ENCODE data around the gene SCYGR8. TPM values are rescaled to one million over a fixed set of nuclear protein-coding genes. Genes with fewer than 3 reads are reported as not detected.

The SCYGR8 gene
- total RNA-seq, 1 donor from 2014 or later: not detected

DNA sequence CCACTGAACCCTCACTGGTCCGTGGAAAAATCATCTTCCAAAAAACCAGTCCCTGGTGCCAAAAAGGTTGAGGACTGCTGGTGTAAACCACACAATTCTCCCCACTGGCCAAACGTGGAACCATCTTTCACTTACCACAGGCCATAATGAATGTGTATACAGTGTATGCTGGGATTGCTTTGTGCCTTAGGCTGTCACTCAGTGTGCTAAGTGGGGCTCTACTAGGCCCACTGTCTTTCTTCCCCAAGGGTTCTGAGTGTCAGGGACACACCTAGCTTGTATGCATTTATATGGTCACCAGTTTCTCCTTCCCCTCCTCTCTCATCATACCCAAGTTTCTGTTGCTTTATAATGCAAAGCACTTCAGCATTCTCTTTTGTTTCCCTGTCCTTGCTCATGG, 27.2 kb downstream of the SCYGR8 start:
- no peaks in the 10 kb centered on the region for H3K9me3 Mint-ChIP-seq (ENCODE audit: low read depth)
- H3K4me1 Mint-ChIP-seq (ENCODE audit: low read depth): no peaks in the 10 kb centered on the region
- no peak overlapping the region for H3K27ac Mint-ChIP-seq (ENCODE audit: unreplicated experiment)
- no peak for TF ChIP-seq CTCF (IDR thresholded peaks at IDR 0.05)
- no peaks in the 10 kb centered on the region for H3K36me3 Mint-ChIP-seq (ENCODE audit: low read depth)
- no peak overlapping the region for H3K4me3 Mint-ChIP-seq (ENCODE audit: unreplicated experiment)
- H3K27me3 Mint-ChIP-seq (ENCODE audit: low read depth): no peaks in the 10 kb centered on the region
- no peak for DNase-seq (ENCODE audit: low spot score)

GRCh38 chr2:227774011-227774624, 28.4 kb downstream of the SCYGR8 start:
- TF ChIP-seq CTCF (IDR thresholded peaks at IDR 0.05): peak; percentile 37
- Mint-ChIP-seq H3K4me1 (ENCODE audit: low read depth) (no peaks in the 10 kb centered on the region), H3K27me3 (ENCODE audit: low read depth) (peaks cover 1% of the 10 kb centered on the region), H3K4me3 (ENCODE audit: unreplicated experiment) (no peak overlapping the region), H3K9me3 (ENCODE audit: low read depth) (no peaks in the 10 kb centered on the region), H3K36me3 (ENCODE audit: low read depth) (no peaks in the 10 kb centered on the region), H3K27ac (ENCODE audit: unreplicated experiment) (no peak overlapping the region)
- DNase-seq (ENCODE audit: low spot score): no peak

DNA sequence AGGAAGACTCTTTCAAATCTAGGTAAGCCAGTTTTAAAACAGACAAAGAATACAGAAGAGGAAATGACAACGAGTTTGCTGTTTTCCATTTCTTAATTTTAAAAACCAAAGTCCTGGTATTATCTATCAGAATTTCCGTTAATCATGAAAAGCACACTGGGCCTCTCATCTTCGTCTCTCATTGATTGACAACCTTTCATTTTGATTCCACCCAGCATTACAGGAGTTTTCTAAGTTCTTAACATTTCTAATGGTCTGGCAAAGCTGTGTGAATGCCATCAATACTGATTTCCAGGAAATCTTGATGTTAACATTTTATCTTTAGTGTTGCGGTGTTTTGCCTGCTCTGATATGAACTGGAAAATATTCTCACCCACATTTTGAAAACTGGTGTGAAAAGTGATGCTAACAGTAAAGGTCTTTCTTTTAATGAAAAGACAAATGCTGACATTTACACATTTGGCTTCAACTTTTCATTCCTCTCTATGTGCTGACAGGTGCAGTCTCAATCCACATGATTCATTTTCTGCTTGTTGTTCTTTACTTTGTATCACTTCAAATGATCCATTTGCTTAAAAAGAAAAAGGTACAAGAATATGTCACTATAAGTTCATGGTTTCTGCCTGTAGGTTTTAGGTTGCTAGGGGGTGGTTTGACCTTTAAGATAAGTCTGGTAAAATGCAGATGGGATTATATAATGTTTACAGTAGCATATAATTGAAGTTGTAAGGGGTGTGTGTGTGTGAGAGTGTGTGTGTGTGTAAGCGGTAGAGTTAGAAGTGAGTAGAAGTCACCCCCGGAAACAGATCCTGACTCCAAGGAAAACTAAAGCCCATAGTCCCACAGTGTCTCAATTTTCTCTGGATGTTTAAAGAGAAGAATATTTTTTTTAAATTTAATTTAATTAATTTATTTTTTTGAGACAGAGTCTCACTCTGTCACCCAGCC, 29.5 kb downstream of the SCYGR8 start:
- Mint-ChIP-seq H3K4me1 (ENCODE audit: low read depth) (no peaks in the 10 kb centered on the region), H3K27ac (ENCODE audit: unreplicated experiment) (no peak overlapping the region), H3K27me3 (ENCODE audit: low read depth) (peaks cover 1% of the 10 kb centered on the region), H3K9me3 (ENCODE audit: low read depth) (no peaks in the 10 kb centered on the region), H3K36me3 (ENCODE audit: low read depth) (no peaks in the 10 kb centered on the region), H3K4me3 (ENCODE audit: unreplicated experiment) (no peak overlapping the region)
- no peak for TF ChIP-seq CTCF (IDR thresholded peaks at IDR 0.05)
- no peak for DNase-seq (ENCODE audit: low spot score)

DNA sequence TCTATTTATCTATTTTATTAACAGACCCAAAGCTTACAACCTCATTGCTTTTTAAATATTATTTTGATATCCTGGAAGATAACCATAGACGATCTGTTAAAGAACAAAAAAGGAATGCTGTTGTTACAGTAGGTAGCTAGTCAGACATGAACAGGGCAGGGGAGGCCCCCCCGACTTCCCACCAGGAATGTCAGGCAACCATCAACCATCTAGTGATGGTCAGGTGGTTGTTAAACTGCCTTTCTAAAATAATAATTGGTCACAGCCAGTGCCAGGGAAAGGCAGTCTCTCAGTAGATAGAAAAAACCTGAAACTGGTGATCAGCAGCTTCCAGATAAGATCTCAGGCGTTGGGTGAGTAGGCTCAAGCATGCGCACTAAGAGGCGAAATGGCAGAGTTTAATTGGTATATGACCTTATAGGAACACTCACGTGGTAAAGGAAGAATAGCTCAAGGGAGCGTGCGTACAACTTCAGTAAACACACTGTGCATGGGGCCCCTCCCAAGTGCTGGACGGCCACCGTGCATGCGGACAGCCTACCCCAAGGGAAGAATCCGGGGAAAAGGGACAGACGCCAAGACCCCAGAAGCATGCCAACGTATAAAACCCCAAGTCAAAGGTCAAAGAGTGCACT, 35.4 kb downstream of the SCYGR8 start:
- TF ChIP-seq CTCF (IDR thresholded peaks at IDR 0.05): no peak
- no peak for DNase-seq (ENCODE audit: low spot score)
- Mint-ChIP-seq H3K36me3 (ENCODE audit: low read depth) (no peaks in the 10 kb centered on the region), H3K9me3 (ENCODE audit: low read depth) (no peaks in the 10 kb centered on the region), H3K4me1 (ENCODE audit: low read depth) (no peaks in the 10 kb centered on the region), H3K27ac (ENCODE audit: unreplicated experiment) (no peak overlapping the region), H3K4me3 (ENCODE audit: unreplicated experiment) (no peak overlapping the region), H3K27me3 (ENCODE audit: low read depth) (peaks cover 1% of the 10 kb centered on the region)

- H3K9me3 Mint-ChIP-seq (ENCODE audit: low read depth): no peaks in the 10 kb centered on the region
- H3K27ac Mint-ChIP-seq (ENCODE audit: unreplicated experiment): no peak overlapping the region
- H3K4me3 Mint-ChIP-seq (ENCODE audit: unreplicated experiment): no peak overlapping the region
- TF ChIP-seq CTCF (IDR thresholded peaks at IDR 0.05): no peak
- DNase-seq (ENCODE audit: low spot score): no peak
- H3K4me1 Mint-ChIP-seq (ENCODE audit: low read depth): no peaks in the 10 kb centered on the region
- H3K27me3 Mint-ChIP-seq (ENCODE audit: low read depth): peaks cover 1% of the 10 kb centered on the region
- no peaks in the 10 kb centered on the region for H3K36me3 Mint-ChIP-seq (ENCODE audit: low read depth)
Measured at GRCh38 chr2:227781841-227782240, 36.1 kb downstream of the SCYGR8 start.

Measured in chondrocyte (in vitro differentiated cells).